ENCODE results near the gene FAM167B. TPM values are rescaled to one million over a fixed set of nuclear protein-coding genes. Genes with fewer than 3 reads are reported as not detected.
A peak's percentile ranks its signal among the peaks of the same experiment; 100 is the strongest.

FAM167B gene
- total RNA-seq, 1 donor from 2014 or later = 1.4 TPM

GRCh38 chr1:32220746-32221580, 26.1 kb upstream of the FAM167B start:
- Mint-ChIP-seq H3K36me3 (ENCODE audit: low read depth, unreplicated experiment) (peaks cover 13% of the 10 kb centered on the region), H3K27ac (ENCODE audit: unreplicated experiment) (peak overlapping the region; percentile 99), H3K27me3 (ENCODE audit: unreplicated experiment) (peaks cover 4% of the 10 kb centered on the region), H3K9me3 (ENCODE audit: unreplicated experiment) (no peaks in the 10 kb centered on the region), H3K4me3 (ENCODE audit: unreplicated experiment) (peak overlapping the region; percentile 97), H3K4me1 (ENCODE audit: unreplicated experiment) (peaks cover 23% of the 10 kb centered on the region)
- TF ChIP-seq CTCF (IDR thresholded peaks at IDR 0.05; ENCODE audit: unreplicated experiment) = no peak
- no peak for DNase-seq (ENCODE audit: low spot score)

- Mint-ChIP-seq H3K9me3 (ENCODE audit: unreplicated experiment) (no peaks in the 10 kb centered on the region), H3K4me3 (ENCODE audit: unreplicated experiment) (peak overlapping the region; percentile 97), H3K4me1 (ENCODE audit: unreplicated experiment) (peaks cover 19% of the 10 kb centered on the region), H3K36me3 (ENCODE audit: low read depth, unreplicated experiment) (peaks cover 8% of the 10 kb centered on the region), H3K27ac (ENCODE audit: unreplicated experiment) (peak overlapping the region; percentile 99), H3K27me3 (ENCODE audit: unreplicated experiment) (peaks cover 4% of the 10 kb centered on the region)
- TF ChIP-seq CTCF (IDR thresholded peaks at IDR 0.05; ENCODE audit: unreplicated experiment) = no peak
- DNase-seq (ENCODE audit: low spot score) = no peak
These were observed 25.4 kb upstream of the FAM167B start for GRCh38 chr1:32221581-32221979.

GRCh38 chr1:32221980-32222755, 24.9 kb upstream of the FAM167B start, which contains the start of the genes EIF3I and TMEM234:
Gene EIF3I, plus strand, starts transcription at chr1:32222407. Its CDS starts 35 bp downstream, at chr1:32222442.
Gene TMEM234, minus strand, starts transcription at chr1:32222353. Its CDS starts 31 bp downstream, at chr1:32222322.
- H3K4me3 Mint-ChIP-seq (ENCODE audit: unreplicated experiment) = peak within 1 kb of the TSS; percentile 97
- no peak for TF ChIP-seq CTCF (IDR thresholded peaks at IDR 0.05; ENCODE audit: unreplicated experiment)
- H3K36me3 Mint-ChIP-seq (ENCODE audit: low read depth, unreplicated experiment) = peaks cover 8% of the 10 kb centered on the region
- DNase-seq (ENCODE audit: low spot score) = peak; percentile 90
- H3K4me1 Mint-ChIP-seq (ENCODE audit: unreplicated experiment) = peaks cover 16% of the 10 kb centered on the region
- peaks cover 4% of the 10 kb centered on the region for H3K27me3 Mint-ChIP-seq (ENCODE audit: unreplicated experiment)
- no peaks in the 10 kb centered on the region for H3K9me3 Mint-ChIP-seq (ENCODE audit: unreplicated experiment)
- peak within 1 kb of the TSS; percentile 99 for H3K27ac Mint-ChIP-seq (ENCODE audit: unreplicated experiment)

GRCh38 chr1:32223683-32224082, 23.3 kb upstream of the FAM167B start:
- Mint-ChIP-seq H3K9me3 (ENCODE audit: unreplicated experiment) (no peaks in the 10 kb centered on the region), H3K27ac (ENCODE audit: unreplicated experiment) (peak overlapping the region; percentile 99), H3K4me1 (ENCODE audit: unreplicated experiment) (peaks cover 16% of the 10 kb centered on the region), H3K36me3 (ENCODE audit: low read depth, unreplicated experiment) (peaks cover 18% of the 10 kb centered on the region), H3K27me3 (ENCODE audit: unreplicated experiment) (peaks cover 4% of the 10 kb centered on the region), H3K4me3 (ENCODE audit: unreplicated experiment) (peak overlapping the region; percentile 97)
- DNase-seq (ENCODE audit: low spot score) = no peak
- TF ChIP-seq CTCF (IDR thresholded peaks at IDR 0.05; ENCODE audit: unreplicated experiment) = no peak

Measured in endothelial cell (in vitro differentiated cells).